Inferior parietal cortex (tissue), 1 donor: Measurements from ENCODE around the gene TBCB.

Experiments
- DNase-seq: peaks from one replicate; pipeline ENCODE4 v3.0.0-alpha.2; 2016; ENCODE audit errors: extremely low spot score

The TBCB gene

DNA sequence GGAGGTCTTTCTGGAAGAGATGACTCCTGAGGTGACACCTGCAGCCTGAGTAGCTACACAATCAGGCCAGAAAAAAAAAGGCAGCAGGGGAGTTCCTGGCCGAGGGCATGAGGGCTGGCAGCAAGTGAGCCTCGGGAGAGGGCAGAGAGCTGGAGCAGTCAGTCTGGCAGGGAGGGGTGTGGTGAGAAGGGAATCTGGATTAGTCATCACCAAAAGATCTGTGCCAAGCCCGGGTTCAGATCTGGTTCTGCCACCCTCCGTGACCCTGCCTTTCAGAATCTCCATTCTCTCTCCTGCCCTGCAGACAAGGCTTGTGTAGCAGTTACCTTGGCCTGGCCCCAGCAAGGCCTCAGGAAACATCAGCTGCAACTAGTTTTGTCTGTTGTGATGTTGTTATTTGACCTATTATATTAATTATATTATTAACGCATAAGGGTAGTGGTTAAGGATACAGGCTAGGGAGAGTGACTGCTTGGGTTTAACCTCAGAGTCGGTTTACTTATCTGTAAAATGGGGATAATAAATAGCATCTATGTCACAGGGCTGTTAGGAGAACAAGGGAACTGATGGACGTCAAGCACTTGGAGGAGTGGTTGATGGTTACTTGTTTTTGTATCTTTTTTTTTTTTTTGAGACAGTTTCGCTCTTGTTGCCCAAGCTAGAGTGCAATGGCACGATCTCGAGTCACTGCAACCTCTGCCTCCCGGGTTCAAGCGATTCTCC, 21.9 kb downstream of the TBCB start:
- no peak for DNase-seq

DNA sequence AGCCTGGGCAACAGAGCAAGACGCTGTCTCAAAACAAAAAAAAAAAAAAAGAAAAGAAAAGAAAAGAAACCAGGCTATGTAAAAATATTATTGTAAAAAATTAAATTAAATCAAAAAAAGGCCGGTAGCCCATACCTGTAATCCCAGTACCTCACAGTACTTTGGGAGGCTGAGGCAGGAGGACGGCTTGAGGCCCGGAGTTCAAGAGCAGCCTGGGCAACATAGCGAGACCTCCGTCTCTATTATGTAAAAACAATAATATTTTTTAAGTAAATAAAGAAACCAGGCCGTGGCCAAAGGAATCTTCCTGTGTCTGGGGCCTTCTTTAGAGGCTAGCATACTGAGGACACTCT, 23.8 kb downstream of the TBCB start:
- no peak for DNase-seq

DNA sequence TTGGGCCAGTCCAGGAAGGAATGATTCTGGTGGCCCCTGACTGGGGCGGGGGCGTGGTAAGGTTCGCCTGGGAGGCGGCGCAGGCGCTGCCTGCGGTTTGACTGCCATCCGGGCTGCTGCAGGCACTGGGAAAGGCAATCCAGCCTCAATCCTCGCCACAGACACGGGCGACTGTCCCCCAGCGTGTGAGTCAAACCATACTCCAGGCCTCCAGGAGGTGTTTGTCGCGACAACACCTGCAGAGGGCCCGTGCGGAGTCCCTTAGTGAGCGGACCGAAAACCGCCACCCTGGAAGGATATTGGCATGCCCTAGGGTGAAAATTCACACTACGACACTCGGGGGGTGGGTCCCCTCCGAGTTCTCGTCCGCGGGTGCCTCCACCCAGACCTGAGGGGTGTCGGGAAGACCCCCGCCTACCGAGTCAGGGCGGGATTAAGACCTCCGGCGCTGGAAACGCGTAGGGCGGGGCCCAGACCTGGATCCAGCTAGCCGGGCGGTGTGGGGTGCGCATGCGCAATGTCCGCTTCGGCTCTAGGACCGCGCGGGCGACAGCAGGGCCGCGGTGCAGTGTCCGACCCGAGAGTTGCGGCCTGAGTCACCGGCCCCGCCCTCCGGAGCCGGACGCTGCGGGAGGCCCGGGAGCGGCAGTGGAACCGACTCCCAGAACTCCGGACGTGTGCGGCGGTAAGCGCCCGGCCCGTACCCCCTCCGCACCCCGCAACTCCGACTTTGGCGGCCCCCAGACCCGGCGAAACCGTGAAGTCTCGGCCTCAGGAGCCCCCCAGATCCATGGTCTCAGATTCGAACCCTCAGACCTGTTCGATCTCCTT, 24.4 kb downstream of the TBCB start, which contains the start of gene CAPNS1:
Gene CAPNS1, plus strand, starts transcription at position 594 of the 831 bp plus-strand sequence. CDS start 946 bp downstream, outside the sequence.
- DNase-seq: peak; percentile 95

DNA sequence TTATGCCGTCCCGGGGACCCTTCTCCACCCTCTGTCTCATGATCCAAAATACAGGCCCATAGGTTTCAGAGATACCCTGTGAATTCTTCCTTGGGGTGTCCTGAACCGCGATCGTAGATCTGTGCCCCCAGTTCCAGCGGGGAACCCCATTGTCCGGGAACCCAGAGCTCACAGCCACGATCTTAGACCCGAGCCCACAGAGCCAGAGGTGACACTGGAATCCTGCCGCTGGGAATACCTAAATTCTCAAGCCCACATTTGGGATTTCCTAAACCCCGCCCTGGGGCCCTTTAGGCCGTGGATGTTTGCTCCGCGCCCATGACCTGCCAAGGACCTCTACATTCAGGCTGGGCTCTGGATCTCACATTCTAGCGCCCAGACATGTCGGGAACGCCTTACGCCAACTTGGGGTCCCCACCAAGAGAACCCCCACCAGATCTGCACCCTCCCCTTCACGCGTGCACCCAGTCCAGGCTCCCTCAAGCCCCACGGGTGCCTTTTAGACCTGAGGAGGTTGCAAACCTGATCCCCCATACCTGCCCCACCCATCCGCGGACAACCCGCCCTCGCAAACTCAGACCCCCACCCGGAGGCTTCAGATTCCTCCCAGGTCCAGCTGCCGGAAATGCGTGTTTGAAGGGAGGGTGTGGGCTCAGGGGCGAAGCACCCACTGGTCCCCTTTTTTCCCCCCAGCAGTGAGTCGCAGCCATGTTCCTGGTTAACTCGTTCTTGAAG, 25.2 kb downstream of the TBCB start:
- peak; percentile 37 for DNase-seq

DNA sequence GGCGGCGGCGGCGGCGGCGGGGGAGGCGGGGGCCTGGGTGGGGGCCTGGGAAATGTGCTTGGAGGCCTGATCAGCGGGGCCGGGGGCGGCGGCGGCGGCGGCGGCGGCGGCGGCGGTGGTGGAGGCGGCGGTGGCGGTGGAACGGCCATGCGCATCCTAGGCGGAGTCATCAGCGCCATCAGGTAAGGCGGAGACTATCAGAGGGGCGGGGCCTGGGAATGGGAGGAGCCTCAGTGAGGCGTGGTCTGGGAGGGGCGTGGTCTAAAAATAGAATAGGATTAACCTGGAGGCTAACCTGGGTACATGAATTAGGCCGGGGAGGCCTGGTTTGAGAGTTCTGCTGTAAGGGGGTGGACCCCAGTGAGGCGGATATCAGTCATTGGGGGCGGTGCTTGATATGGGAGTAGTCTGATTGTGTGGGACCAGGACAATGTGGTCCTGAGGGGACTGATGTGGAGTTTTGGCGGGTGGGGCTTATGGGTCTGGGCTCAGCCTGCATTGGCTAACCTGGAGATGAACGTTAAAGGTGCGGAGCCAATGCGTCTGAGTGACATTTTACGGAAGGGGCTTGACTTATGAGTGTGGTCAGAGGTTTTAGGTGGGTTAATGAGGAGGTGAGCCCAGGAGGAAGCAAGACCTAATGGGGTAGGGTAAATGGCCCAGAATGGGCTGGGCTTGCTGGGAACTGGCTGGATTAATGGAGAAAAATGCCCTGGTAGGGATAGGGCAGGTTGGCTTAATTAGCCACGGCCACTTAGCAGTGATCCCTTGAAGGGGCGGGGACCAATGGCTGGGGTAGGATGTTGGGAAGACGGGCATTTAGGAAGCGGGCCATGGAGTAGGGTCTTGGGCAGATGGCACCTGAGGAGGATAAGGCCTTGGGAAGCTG, 26.0 kb downstream of the TBCB start:
- peak; percentile 52 for DNase-seq

DNA sequence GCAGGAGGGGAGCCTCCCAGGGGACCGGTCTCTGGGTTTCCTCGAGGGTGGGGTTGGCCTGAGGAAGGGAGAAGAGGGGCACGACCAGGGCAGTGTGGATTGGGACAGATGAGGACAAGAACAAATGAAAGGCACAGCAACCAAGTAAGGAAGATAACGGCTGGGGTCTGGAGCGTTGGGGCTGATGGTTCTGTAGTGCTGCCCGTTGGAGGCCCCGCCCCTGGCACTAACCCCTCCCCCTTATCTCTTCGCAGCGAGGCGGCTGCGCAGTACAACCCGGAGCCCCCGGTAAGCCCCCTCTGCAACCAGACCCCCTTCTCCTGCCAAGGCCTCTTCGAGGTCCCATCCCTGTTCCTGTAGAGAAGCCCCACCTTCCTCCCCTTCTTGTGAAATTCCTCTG, 26.8 kb downstream of the TBCB start:
- DNase-seq: no peak

DNA sequence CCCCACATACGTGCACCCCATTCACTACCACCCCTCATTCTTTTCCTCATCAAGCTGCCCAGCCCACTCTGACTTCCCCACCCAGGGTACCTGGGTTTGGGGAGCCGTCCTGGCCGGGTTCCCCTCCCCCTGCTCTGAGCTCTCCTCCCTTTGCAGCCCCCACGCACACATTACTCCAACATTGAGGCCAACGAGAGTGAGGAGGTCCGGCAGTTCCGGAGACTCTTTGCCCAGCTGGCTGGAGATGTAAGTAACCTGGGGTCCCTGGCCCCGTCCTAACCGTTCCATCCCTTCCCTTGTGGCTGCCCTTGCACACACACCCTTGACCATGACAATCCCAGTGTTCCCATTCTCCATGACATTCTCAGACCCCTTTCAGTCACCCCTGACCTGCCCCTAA, 27.2 kb downstream of the TBCB start:
- DNase-seq: no peak

DNA sequence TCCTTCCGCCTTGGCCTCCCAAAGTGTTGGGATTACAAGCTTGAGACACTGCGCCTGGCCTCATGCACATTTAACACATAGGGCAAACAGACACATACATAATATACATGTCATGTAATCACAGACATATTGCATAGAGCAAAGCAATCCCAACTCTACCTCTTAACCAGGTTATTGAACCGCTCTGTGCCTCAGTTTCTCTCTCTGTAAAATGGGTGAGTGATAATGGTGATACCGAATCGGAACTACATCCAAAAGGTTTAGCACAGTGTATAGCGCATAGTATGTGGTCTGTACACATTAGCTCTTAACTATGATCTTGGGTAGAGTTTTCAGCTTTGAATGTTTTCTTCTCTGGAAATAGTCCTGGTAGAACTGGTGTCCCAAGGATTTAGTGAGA, 29.4 kb downstream of the TBCB start:
- no peak for DNase-seq

DNA sequence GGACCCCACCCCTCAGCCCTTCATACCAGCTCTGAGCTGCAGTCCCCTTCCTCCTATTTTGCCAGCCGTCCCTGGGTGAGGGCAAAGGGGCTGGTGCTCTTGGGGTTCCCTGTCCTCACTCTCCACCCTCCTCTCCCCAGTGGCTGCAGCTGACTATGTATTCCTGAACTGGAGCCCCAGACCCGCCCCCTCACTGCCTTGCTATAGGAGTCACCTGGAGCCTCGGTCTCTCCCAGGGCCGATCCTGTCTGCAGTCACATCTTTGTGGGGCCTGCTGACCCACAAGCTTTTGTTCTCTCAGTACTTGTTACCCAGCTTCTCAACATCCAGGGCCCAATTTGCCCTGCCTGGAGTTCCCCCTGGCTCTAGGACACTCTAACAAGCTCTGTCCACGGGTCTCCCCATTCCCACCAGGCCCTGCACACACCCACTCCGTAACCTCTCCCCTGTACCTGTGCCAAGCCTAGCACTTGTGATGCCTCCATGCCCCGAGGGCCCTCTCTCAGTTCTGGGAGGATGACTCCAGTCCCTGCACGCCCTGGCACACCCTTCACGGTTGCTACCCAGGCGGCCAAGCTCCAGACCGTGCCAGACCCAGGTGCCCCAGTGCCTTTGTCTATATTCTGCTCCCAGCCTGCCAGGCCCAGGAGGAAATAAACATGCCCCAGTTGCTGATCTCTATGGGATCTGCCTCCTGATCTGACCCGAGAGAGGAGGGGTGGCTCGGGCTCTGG, 34.6 kb downstream of the TBCB start:
- no peak for DNase-seq

DNA sequence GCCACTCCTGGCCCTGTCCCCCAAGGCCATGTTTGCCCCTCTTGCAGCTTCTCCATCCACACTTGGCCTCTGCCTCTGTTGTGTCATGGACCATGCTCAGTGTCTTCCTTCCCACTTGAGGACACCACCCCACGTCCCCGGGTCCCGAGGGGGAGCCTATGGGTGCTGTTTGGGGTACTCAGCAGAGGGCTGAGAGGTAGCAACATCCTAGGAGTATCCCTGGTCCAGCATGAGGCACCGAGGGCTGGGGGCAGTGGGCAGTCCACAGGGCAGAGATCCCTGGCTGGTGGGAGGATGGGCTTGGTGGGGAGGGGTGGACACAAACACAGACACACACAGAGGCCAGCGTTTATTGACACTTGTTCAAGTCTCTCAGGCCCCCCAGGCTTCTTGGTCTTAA, 35.3 kb downstream of the TBCB start:
- no peak for DNase-seq

DNA sequence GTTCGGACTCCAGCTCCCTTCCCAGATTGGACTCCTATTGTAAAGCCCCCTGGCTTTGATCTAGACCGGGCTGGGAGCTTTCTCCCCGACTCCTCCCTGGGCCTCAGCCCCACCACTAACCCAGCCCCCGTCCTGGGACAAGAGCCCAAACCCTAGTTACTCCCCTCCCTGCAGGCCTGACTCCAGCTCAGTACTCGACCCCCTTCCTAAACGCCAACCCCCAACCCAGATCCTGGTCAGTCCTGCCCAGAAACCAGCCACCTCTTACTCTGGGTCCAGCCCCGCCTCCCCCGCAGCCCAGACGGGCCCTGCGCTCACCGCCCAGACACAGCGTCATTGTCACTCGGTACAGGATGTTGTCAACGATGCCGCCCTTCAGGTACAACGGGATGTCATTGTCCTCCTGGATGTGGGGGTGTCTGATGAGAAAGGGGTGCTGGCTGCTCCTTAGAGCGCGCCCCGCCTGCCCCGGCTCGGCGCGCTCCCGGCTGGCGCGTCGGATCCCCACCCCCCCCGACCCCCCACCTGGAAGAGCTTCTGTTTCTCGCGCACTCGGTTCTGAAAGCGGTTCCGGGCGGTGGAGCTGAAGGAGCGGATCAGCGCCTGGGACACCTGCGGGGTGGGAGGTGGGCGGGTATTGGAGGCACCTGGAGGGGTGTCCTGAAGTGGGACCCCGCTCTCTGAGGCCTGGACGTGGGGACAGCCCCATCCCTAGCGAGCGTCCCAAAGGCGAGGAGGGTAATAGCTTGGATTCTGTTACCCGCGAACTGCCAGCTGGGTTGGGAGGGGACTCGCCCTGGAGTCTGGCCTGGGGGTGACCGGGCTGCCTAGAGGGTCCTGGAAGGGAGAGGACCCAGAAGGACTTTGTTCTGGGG, 36.1 kb downstream of the TBCB start:
- no peak for DNase-seq

DNA sequence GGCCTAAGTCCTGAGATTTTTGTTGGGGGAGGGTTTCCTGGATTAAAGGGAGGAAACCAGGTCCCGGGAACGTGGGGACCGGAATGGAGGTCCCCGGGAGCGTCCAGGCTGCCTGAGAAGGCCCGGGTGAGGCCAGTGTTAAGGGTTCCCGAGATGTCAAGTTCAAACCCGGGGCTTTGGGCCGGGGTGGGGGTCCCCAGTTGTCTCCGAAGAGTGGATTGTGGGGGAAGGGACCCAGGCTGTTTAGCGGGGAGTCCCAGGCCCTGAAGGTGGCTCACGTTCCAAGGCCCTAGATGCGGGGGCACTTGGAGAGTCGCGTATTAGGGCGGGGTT, 36.7 kb downstream of the TBCB start:
- DNase-seq: no peak

DNA sequence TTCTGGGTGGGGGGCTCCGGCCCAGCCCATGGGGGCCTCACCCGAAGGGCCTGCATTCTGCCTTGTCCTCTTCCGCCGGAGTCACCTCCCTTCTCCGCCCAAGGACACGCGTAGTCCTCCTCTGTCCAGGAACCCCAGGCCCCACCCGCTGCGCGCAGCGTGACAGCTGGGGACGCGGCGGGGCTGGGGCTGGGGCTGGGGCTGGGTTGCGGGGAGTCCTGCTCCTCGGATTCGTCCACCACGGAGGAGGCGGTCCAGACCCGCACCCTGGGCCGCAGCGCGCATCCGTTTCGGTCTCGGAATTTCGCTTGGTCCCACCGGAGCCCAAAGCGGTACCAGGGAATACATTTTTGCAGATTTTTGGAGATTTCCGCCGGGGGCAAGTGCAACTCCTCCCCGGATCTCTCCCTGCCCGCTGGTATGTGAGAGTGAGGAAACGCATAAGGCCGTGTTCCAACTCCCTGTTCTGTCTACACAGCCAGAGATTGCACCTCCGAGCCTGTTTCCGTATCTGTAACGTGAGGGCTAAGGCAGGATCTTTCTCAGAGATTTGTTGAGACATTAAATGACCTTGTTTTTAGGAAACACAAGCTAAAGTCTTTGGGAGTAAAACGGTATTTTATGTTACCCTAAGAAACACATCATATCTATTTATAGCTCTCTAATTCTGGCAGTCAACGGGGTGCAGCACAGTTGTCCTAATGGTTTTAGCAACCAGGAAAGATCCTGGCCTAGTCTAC, 37.3 kb downstream of the TBCB start, which contains the start of gene COX7A1:
Gene COX7A1, minus strand, starts transcription at position 96 of the 740 bp plus-strand sequence. Its CDS starts 40 bp downstream, at position 56.
- DNase-seq: no peak

DNA sequence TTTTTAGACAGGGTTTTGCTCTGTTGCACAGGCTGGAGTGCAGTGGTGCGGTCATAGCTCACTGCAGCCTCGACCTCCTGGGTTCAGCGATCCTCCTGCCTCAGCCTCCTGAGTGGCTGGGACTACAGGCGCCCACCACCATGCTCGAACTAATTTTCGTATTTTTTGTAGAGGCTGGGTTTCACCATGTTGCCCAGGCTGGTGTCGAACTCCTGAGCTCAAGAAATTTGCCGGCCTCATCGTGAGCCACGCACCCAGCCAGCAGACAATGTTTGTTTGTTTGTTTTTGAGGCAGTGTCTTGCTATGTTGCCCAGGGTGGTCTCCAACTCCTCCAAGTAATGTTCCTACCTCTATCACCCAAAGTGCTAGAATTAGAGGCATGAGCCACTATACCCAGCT, 37.9 kb downstream of the TBCB start:
- no peak for DNase-seq

DNA sequence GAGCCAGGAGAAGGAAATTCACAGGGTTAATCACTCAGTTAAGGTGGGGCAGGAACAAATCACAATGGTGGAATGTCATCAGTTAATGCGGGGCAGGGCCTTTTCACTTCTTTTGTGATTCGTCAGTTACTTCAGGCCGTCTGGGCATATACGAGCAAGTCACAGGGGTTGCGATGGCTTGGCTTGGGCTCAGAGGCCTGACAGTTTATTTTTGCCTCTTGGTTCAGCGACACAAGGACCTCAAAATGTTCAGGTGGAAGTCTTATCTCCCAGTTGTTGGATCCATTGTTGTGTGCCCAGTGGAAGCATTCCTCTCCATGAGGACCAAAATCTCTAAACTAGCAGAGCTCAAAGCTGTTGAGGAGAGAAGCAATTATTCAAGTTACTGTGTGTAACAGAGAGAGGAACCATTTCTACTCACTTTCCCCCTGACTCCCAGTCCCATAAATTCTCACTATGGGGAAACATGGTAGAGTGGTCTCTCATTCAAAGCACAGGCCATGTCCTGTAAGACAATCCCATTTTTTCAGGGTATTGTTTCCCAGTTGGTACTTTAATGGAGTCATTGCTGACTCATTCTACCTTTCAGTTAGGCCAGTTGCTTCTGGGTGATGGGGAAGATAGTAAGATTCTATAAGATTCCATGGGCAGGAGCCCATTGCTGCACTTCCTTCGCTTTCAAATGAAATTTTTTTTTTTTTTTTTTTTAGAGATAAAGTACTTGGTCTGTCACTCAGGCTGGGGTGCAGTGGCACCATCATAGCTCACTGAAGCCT, 45.7 kb downstream of the TBCB start:
- no peak for DNase-seq

DNA sequence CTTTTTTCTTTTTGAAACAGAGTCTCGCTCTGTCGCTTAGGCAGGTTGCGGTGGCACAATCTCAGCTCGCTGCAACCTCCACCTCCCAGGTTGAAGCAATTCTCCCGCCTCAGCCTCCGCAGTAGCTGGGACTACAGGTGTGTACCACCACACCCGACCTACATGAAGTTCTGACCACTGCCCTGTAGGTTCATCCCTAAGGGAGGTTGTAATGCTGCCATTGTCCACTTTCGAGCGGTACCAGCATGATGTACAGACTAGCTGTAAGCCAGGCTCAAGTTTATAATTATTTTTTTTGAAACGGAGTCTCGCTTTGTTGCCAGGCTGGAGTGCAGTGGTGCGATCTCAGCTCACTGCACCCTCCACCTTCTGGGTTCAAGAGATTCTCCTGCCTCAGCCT, 48.5 kb downstream of the TBCB start:
- DNase-seq: no peak

DNA sequence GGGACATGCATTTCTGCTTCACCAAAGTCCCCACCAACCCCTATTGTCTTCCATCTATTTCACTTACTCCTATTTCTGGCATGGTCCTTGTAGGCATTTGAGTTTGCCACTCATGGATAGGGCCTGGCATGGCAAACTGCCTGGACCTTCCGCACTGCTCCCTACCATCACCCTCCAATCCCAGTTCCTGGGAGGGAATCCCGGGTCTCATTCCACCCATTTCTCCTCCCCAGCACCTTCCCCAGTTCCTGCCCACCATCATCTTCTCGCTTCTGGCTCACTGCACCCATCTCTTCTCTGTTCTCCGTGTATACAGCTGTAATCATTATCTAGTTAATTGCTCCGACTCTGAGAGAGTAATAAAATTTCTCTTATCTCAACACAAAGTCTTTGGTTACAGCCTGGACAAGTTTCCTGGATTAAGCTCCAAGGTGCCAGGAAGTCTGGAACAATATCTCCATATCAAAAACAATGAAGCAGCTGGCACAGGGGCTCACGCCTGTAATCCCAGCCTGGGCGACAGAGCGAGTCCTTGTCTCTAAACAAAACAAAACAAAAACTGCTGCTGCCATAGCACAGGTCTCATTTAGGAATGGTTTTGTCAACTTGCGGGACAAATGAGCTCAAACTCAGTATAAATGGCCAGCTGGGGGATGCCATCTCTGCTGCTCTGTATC, 54.0 kb downstream of the TBCB start:
- no peak for DNase-seq

DNA sequence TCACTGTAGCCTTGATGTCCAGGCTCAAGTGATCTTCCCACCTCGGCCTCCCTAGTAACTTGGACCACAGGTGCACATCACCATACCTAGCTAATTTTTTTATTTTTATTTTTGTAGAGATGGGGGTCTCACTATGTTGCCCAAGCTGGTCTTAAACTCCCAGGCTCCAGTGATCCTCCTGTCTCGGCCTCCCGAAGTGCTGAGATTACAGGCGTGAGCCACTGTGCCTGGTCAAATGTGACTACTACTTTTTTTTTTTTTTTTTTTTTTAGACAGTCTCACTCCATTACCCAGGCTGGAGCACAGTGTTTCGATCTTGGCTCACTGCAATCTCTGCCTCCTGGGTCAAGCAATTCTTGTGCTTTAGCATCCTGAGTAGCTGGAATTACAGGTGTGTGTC, 57.6 kb downstream of the TBCB start:
- DNase-seq: no peak
